Measurements from ENCODE around the gene PRPF8.
A peak's percentile ranks its signal among the peaks of the same experiment; 100 is the strongest.

Gene PRPF8

GRCh38 chr17:1628856-1629503, 55.7 kb downstream of the PRPF8 start:
- peak; percentile 73 to 98 (median 96) for DNase-seq

DNA sequence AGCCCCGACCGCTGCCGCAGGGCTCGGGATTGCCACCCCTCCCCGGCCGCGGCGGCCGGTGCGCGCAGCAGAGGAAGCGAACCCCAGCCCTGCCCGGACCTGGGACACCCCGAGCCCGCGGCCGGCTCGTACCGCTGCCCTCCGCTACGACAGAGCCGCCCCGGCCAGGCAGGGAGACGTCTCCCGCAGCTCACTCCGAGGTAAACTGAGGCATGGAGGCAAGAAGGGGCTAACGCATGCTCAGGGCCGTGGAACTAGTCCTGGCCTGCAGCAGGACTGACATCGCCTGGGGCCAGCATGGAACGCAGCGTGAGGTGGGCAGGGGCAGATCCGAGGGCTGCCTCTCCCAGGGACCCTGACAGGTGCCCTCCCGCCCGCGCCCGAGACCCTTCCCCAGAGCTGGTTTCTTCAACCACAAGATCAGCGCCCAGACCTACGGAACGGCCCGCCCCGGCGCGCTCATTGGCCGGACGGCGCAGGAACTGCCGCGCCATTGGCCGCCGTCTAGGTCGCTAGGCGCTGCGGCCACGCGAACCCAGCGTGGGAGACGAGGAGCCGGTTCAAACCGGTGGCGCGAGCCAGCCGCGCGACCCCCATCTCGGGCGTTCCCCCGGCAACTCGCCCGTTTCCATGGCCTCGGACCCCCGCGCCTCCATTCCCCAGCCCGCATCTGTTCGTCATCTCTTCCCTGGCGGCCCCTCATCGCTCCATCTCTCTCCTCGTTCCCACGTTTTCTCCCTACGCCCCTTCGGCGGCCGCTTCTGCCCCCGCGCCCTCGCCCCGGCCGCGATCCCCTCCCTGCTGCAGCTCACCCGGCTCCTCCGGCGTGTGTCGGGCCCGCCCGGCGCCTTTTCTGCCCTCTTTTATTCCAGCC, 56.4 kb downstream of the PRPF8 start, which contains the start of gene SLC43A2:
SLC43A2 (minus strand) TSS at position 853 of the 874 bp plus-strand sequence. CDS start 960 bp downstream, outside the sequence.
- peak in 57 of 58 donors; percentile 39 to 91 (median 80) for DNase-seq

DNA sequence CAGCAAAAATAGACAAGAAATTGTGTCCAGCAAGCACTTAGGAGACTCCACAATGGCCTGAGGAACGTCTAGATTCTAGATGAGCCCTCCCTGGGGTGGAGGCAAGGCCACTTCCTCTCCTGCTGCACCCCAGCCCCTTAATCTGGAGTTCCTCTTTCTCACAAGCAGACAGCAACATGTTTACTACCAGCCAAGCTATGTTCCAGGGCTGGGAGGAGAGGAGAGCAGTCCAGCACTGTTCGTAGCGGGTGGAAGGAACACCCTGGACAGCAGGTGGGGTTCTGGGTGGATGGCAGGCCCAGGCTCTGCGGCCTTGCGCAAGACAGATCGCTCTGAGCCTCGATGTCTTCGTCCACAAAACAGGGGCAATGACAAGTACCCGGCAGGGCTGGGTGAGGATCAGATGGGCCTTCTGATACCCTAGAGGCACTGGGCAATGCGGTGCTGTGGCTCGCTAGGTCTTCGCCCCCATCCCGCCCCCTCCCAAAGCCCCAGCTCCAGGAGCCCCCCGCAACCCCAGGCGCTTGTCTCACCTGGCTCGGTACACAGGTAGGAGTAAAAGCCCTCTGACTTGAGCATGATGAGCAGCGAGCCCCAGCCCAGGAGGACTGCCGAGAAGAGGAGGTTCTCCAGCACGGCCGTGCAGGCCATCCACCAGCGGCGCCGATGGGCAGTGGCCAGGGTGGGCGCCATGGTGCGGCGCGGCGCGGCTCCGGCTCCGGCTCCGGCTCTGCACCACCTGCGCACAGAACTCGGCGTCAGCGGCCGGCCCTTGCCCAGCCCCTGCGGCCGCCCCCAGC, 57.3 kb downstream of the PRPF8 start:
- peak in 16 of 58 donors; percentile 13 to 47 (median 32) for DNase-seq

DNA sequence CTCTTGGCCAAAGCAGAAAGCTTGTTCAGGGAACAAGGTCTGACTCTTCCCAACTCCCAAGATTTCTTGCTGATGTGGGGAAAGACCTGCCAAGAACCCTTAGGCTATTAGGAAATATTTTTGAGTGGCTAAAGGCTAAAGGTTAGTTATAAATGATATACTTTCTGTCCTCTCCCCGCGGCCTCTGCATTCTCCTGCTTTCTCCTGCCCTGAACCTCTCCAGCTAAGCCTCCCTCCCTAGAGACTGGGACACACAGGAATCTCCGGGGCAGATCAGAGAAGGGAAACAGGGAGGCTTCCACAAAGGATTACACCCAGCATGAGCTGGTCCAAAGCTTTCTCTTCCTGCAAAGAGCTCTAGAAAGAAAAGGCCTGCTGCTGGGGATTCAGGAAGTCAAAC, 58.3 kb downstream of the PRPF8 start:
- DNase-seq, result no peak

GRCh38 chr17:1625581-1625980, 59.1 kb downstream of the PRPF8 start:
- DNase-seq, result no peak

- no peak for DNase-seq
These were observed 59.6 kb downstream of the PRPF8 start for GRCh38 chr17:1625053-1625452.

GRCh38 chr17:1624650-1625049, 60.0 kb downstream of the PRPF8 start:
- DNase-seq, result no peak

- no peak for DNase-seq
These were observed 61.5 kb downstream of the PRPF8 start for GRCh38 chr17:1623057-1623630.

- DNase-seq, result no peak
These were observed 63.3 kb downstream of the PRPF8 start for GRCh38 chr17:1621273-1621954.

GRCh38 chr17:1620486-1620885, 64.2 kb downstream of the PRPF8 start:
- no peak for DNase-seq

GRCh38 chr17:1617620-1618174, 67.0 kb downstream of the PRPF8 start:
- DNase-seq, result no peak

- DNase-seq, result no peak
These were observed 68.6 kb downstream of the PRPF8 start for GRCh38 chr17:1616101-1616500.

GRCh38 chr17:1612400-1612799, 72.3 kb downstream of the PRPF8 start:
- DNase-seq, result no peak

GRCh38 chr17:1611715-1612114, 73.0 kb downstream of the PRPF8 start:
- DNase-seq, result peak in 1 of 58 donors; percentile 56

DNA sequence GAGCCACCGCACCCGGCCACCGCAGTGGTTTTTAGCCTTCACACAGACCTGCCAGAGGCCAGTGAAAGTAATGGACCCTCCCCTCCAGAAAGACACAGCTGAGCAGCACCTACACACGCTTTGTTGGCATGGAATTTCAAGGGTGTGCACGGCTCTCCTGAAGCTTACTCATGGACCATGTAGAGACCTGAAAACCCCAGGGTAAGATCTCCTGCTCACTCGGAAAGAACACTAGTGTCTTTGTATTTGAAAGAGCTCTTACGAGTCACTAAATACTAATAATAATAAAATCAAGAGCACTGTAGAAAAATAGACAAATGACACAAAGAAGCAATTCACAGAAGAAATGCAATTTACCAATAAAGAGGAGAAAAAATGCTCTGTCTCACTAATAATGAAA, 76.0 kb downstream of the PRPF8 start:
- DNase-seq, result no peak

GRCh38 chr17:1607971-1608320, 76.7 kb downstream of the PRPF8 start:
- no peak for DNase-seq

DNA sequence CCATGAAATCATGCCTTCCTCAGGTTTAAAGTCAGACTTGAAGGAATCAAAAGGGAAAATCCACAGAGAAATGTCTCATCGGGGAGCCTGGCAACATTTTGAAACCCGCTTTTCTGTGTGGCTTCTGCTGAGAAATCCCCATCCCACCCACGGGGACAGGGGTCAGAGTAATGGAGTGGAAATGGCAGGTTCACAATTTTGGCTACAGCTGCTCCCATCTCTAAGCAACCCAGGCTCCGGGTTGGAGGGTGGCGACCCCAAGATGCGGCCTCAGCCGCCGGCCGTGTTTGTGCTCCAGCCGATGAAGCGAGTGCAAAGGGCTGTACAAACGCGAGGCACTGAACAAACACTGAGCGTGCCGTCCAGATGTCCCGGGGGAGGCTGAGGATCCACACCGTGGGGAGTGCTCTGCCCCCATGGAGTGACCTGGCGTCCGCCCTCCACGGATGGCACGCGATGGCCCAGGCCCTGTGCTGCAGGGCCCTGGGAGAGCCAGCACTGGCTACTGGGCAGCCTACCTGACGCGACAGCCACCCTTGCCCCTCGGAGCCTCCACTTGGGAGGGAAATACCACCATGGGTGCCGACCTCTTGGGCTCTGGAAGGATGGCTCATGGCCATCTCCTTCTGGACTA, 78.2 kb downstream of the PRPF8 start:
- DNase-seq, result peak in 1 of 58 donors; percentile 55

GRCh38 chr17:1605681-1606351, 78.9 kb downstream of the PRPF8 start:
- no peak for DNase-seq

- no peak for DNase-seq
These were observed 79.7 kb downstream of the PRPF8 start for GRCh38 chr17:1604831-1605528.

All from anterior cingulate cortex (tissue), 58 donors.